ENCODE data around the gene TIGD4. TPM values are rescaled to one million over a fixed set of nuclear protein-coding genes. Genes with fewer than 3 reads are reported as not detected.

TIGD4 gene
- total and polyA plus RNA-seq, 2 of the 8 experiments (the other 6 are each of a cell fraction or from before 2014, with no cell fraction given) = 0.42 to 2.3 TPM

GRCh38 chr4:152747444-152747843, 32.1 kb downstream of the TIGD4 start:
- no peaks in the 10 kb centered on the region; a peak in 1 of 7 replicates for H3K27me3 ChIP-seq (replicated peaks in 1 of 4; ENCODE audit: control insufficient read depth in 3 of 4, extremely low read depth in 1 of 4, insufficient read depth in 3 of 4, low read length in 3 of 4)
- no peaks in the 10 kb centered on the region for H3K79me1 ChIP-seq (ENCODE audit: low read depth, low read length)
- FAIRE-seq (no peak), DNase-seq (ENCODE audit: low read depth in 1 of 2, low spot score in 2 of 2) (no peak)
- H3K14ac ChIP-seq (ENCODE audit: insufficient read length) = no peak overlapping the region
- no peak overlapping the region for H3K4ac ChIP-seq (replicated peaks; ENCODE audit: insufficient read length, low read depth, low read length)
- no peaks in the 10 kb centered on the region for H3K4me1 ChIP-seq (replicated peaks in 1 of 4; ENCODE audit: control insufficient read depth in 3 of 4, insufficient read depth in 4 of 4, low read length in 3 of 4)
- no peak overlapping the region for H2BK5ac ChIP-seq (ENCODE audit: low read depth, low read length)
- TF ChIP-seq JUN (IDR thresholded peaks at IDR 0.05; ENCODE audit: low read depth, low read length) (no peak), SIRT6 (IDR thresholded peaks at IDR 0.05; ENCODE audit: low read length) (no peak), MAX (IDR thresholded peaks at IDR 0.05) (no peak), YY1 (IDR thresholded peaks at IDR 0.05; ENCODE audit: low read depth, low read length) (no peak), POLR2A (IDR thresholded peaks at IDR 0.05; ENCODE audit: control extremely low read depth in 1 of 2, low read depth in 2 of 2, low read length in 2 of 2) (no peak), CREB1 (IDR thresholded peaks at IDR 0.05) (no peak), HDAC6 (IDR thresholded peaks at IDR 0.05; ENCODE audit: low read depth, low read length) (no peak), NRF1 (IDR thresholded peaks at IDR 0.05; ENCODE audit: low read depth, low read length) (no peak), KDM4A (IDR thresholded peaks at IDR 0.05; ENCODE audit: low read depth, low read length, severe bottlenecking) (no peak), GABPA (IDR thresholded peaks at IDR 0.05; ENCODE audit: borderline replicate concordance, insufficient read depth, low read length) (no peak), SAP30 (IDR thresholded peaks at IDR 0.05; ENCODE audit: insufficient read depth, insufficient replicate concordance, low read length) (no peak), SP2 (IDR thresholded peaks at IDR 0.05; ENCODE audit: low read length) (no peak), KDM5A (IDR thresholded peaks at IDR 0.05; ENCODE audit: low read length) (no peak), E2F6 (IDR thresholded peaks at IDR 0.05) (no peak), TBP (IDR thresholded peaks at IDR 0.05; ENCODE audit: low read depth, low read length) (no peak)
- H3K79me2 ChIP-seq (ENCODE audit: control insufficient read depth in 1 of 2, insufficient read depth in 2 of 2, low read length in 2 of 2) = no peaks in the 10 kb centered on the region
- no peak overlapping the region for H3K4me2 ChIP-seq (ENCODE audit: insufficient read depth in 1 of 2, low read depth in 2 of 2, low read length in 2 of 2)
- no peak overlapping the region for H3K9ac ChIP-seq (replicated peaks in 1 of 4; ENCODE audit: extremely low read depth in 1 of 4, low read depth in 3 of 4, low read length in 3 of 4)
- no peak overlapping the region for H4K91ac ChIP-seq (replicated peaks; ENCODE audit: insufficient read length, low read length)
- POLR2A ChIA-PET (ENCODE audit: partially characterized antibody) = no interaction called here
- no peak overlapping the region for H2BK120ac ChIP-seq (replicated peaks; ENCODE audit: low read depth, low read length)
- no peaks in the 10 kb centered on the region for H3K23me2 ChIP-seq (ENCODE audit: low read depth, low read length)
- H2BK12ac ChIP-seq (ENCODE audit: low read depth, low read length) = no peak overlapping the region
- no peak overlapping the region for H4K8ac ChIP-seq (ENCODE audit: extremely low read depth, insufficient read depth, low read length)
- no peaks in the 10 kb centered on the region for H4K20me1 ChIP-seq (replicated peaks in 1 of 2; ENCODE audit: control insufficient read depth in 1 of 2, insufficient read depth in 2 of 2, low read length in 2 of 2)
- no peak overlapping the region for H2AFZ ChIP-seq (ENCODE audit: low read length)
- H3K4me3 ChIP-seq (ENCODE audit: extremely low read depth in 1 of 4, insufficient read depth in 2 of 4, low read depth in 3 of 4, low read length in 4 of 4) = no peak overlapping the region
- WGBS, 2 experiments (ENCODE audit: extremely low coverage in 1 of 2, insufficient coverage in 1 of 2, insufficient read length in 1 of 2, insufficient replicate concordance in 2 of 2, low coverage in 1 of 2, low lambda C conversion rate in 2 of 2, missing lambda C conversion rate in 1 of 2) = 96% methylated on average over 2 of the region's 2 CpGs; no CpG with 5 or more reads in 1 of the 2 experiments
- CTCF ChIA-PET (ENCODE audit: partially characterized antibody) = interaction anchor here (1.5 kb wide), 1 partner anchor 246 kb away, joined by 3 read pairs; no protein-coding TSS in a partner anchor
- H2AK5ac ChIP-seq (ENCODE audit: low read depth, low read length) = no peak overlapping the region
- H3K27ac ChIP-seq (ENCODE audit: low read depth, low read length) = no peak overlapping the region
- H3K9me3 ChIP-seq (ENCODE audit: insufficient read depth in 2 of 2, low read depth in 1 of 2, low read length in 1 of 2) = peaks cover 0 to 3% of the 10 kb centered on the region in 2 experiments; a peak in 1 of 4 replicates
- no peak overlapping the region for H3K56ac ChIP-seq (replicated peaks; ENCODE audit: insufficient read length, low read depth, low read length)
- H4K5ac ChIP-seq (ENCODE audit: insufficient read length, low read depth, low read length) = no peak overlapping the region
- no peaks in the 10 kb centered on the region for H3K36me3 ChIP-seq (ENCODE audit: control insufficient read depth in 2 of 4, insufficient read depth in 4 of 4, low read length in 3 of 4)
- no peak overlapping the region for H3K18ac ChIP-seq (ENCODE audit: extremely low read depth, low read length)
- no peak overlapping the region for H2BK15ac ChIP-seq (ENCODE audit: low read length)
- H2BK20ac ChIP-seq (ENCODE audit: low read length) = no peak overlapping the region
- no peak overlapping the region for H3K23ac ChIP-seq (ENCODE audit: insufficient read length)
